Glutamatergic neuron (in vitro differentiated cells): ENCODE measurements around the gene ADTRP. TPM values are rescaled to one million over a fixed set of nuclear protein-coding genes. Genes with fewer than 3 reads are reported as not detected.

Experiments used
- DNase-seq: peaks from one replicate; pipeline ENCODE4 v3.0.0; 2022
- H3K27ac Mint-ChIP-seq: one replicate; pipeline ENCODE4 v1.8.0; 2020; ENCODE audit warnings: mild to moderate bottlenecking, mixed read lengths, inconsistent platforms; ENCODE audit not compliant: unreplicated experiment
- H3K27me3 Mint-ChIP-seq: one replicate; pipeline ENCODE4 v1.8.0; 2020; ENCODE audit warnings: mild to moderate bottlenecking, moderate library complexity, mixed read lengths, inconsistent platforms; ENCODE audit not compliant: unreplicated experiment
- H3K36me3 Mint-ChIP-seq: one replicate; pipeline ENCODE4 v1.8.0; 2020; ENCODE audit warnings: mild to moderate bottlenecking, mixed read lengths, inconsistent platforms; ENCODE audit not compliant: unreplicated experiment
- H3K4me1 Mint-ChIP-seq: one replicate; pipeline ENCODE4 v1.8.0; 2020; ENCODE audit warnings: mild to moderate bottlenecking, low read depth, mixed read lengths, inconsistent platforms; ENCODE audit not compliant: unreplicated experiment
- H3K4me3 Mint-ChIP-seq: one replicate; pipeline ENCODE4 v1.8.0; 2020; ENCODE audit warnings: mild to moderate bottlenecking, mixed read lengths, inconsistent platforms; ENCODE audit not compliant: unreplicated experiment
- H3K9me3 Mint-ChIP-seq: one replicate; pipeline ENCODE4 v1.8.0; 2020; ENCODE audit warnings: mild to moderate bottlenecking, moderate library complexity, mixed read lengths, inconsistent platforms; ENCODE audit not compliant: unreplicated experiment
- total RNA-seq: library from RNA; stranded (reverse); fragmentation: NEBNext Ultra II Directional; extraction: Animal tissue kit (Norgen Biotek cat#: 25700); gene quantifications from one replicate; pipeline ENCODE4 v1.2.1, GENCODE V29; 2021; ENCODE audit not compliant: unreplicated experiment
- TF ChIP-seq, protein P1 (sequence below): fragments of 200-600 bp; sonication (generic); IDR thresholded peaks from one replicate; pipeline ENCODE4 v1.5.0; 2021; ENCODE audit not compliant: partially characterized antibody, unreplicated experiment

The ADTRP gene
- total RNA-seq, 1 donor from 2014 or later, result not detected

- TF ChIP-seq, protein P1, sequence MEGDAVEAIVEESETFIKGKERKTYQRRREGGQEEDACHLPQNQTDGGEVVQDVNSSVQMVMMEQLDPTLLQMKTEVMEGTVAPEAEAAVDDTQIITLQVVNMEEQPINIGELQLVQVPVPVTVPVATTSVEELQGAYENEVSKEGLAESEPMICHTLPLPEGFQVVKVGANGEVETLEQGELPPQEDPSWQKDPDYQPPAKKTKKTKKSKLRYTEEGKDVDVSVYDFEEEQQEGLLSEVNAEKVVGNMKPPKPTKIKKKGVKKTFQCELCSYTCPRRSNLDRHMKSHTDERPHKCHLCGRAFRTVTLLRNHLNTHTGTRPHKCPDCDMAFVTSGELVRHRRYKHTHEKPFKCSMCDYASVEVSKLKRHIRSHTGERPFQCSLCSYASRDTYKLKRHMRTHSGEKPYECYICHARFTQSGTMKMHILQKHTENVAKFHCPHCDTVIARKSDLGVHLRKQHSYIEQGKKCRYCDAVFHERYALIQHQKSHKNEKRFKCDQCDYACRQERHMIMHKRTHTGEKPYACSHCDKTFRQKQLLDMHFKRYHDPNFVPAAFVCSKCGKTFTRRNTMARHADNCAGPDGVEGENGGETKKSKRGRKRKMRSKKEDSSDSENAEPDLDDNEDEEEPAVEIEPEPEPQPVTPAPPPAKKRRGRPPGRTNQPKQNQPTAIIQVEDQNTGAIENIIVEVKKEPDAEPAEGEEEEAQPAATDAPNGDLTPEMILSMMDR, result no peak
- H3K27ac Mint-ChIP-seq, result no peak overlapping the region
- no peaks in the 10 kb centered on the region for H3K9me3 Mint-ChIP-seq
- H3K27me3 Mint-ChIP-seq, result peaks cover 2% of the 10 kb centered on the region
- no peak overlapping the region for H3K4me3 Mint-ChIP-seq
- DNase-seq, result no peak
- no peaks in the 10 kb centered on the region for H3K4me1 Mint-ChIP-seq
- H3K36me3 Mint-ChIP-seq, result no peaks in the 10 kb centered on the region
Measured at GRCh38 chr6:11722220-11722619, 56.4 kb downstream of the ADTRP start.

- H3K4me3 Mint-ChIP-seq, result no peak overlapping the region
- TF ChIP-seq, protein P1, result no peak
- DNase-seq, result no peak
- no peaks in the 10 kb centered on the region for H3K9me3 Mint-ChIP-seq
- no peak overlapping the region for H3K27ac Mint-ChIP-seq
- no peaks in the 10 kb centered on the region for H3K36me3 Mint-ChIP-seq
- peaks cover 2% of the 10 kb centered on the region for H3K27me3 Mint-ChIP-seq
- H3K4me1 Mint-ChIP-seq, result no peaks in the 10 kb centered on the region
Measured at GRCh38 chr6:11718463-11718862, 60.1 kb downstream of the ADTRP start.

DNA sequence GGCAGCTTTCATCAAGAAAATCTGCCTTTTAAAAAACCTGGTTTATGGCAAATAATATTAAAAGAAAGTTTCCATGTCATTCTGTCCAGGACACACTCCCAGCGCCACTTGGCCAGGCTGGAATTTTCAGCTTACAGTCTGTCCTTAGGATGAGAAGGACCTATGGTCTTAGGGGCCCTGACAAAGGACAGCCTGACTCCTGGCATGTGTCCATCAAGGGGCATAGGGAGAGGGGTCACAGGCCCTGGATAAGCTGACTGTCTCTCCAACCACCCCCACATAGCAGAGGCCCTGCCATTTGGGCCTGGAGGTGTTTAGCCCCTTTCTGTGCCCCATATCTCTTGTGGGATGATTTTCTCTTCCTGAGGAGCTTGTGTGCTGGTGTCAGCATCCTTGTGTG lies 60.6 kb downstream of the ADTRP start:
- H3K36me3 Mint-ChIP-seq, result no peaks in the 10 kb centered on the region

GRCh38 chr6:11714798-11715285 lies 63.8 kb downstream of the ADTRP start:
- Mint-ChIP-seq H3K27ac (no peak overlapping the region), H3K9me3 (no peaks in the 10 kb centered on the region), H3K27me3 (peaks cover 2% of the 10 kb centered on the region), H3K4me3 (no peak overlapping the region), H3K36me3 (no peaks in the 10 kb centered on the region), H3K4me1 (no peaks in the 10 kb centered on the region)
- TF ChIP-seq, protein P1, result no peak
- DNase-seq, result no peak

More for the DNA sequence above, 60.6 kb downstream of the ADTRP start:
- peaks cover 2% of the 10 kb centered on the region for H3K27me3 Mint-ChIP-seq
- H3K4me3 Mint-ChIP-seq, result no peak overlapping the region
- H3K4me1 Mint-ChIP-seq, result no peaks in the 10 kb centered on the region
- TF ChIP-seq, protein P1, result no peak
- H3K27ac Mint-ChIP-seq, result no peak overlapping the region
- no peak for DNase-seq
- no peaks in the 10 kb centered on the region for H3K9me3 Mint-ChIP-seq

DNA sequence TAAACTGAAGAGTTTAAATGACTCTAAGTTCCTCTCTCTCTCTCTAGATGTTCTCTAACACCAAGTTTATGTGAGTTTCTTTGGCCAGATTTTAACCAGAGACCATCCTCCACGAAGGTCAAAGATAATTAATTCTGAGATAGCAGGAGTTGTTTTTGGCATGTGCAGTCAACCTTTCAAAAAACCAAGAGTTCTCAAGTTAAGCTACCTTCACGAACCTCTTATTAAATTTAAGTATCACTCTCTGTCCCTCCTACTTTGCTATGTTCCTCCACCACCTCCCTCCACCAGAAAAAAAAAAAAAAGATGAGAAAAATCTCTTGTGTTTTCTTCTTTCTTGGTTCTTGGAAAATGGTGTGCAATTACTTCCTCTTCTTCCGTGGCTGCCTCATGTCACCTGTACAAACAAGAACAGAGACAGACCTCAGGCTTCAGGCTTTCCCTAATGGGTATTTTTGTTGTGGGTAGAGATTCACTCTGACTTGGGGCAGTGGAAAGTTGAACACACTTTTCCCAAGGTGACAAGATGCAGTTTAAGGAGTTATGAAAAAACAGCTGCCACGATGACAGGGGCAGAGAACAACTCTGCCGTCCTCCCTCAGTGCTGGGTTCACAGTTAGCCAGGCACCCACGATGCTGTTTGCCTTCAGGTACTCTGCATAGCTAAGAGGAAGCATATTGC lies 64.3 kb downstream of the ADTRP start:
- H3K4me3 Mint-ChIP-seq, result no peak overlapping the region
- H3K9me3 Mint-ChIP-seq, result no peaks in the 10 kb centered on the region
- H3K27ac Mint-ChIP-seq, result no peak overlapping the region
- H3K27me3 Mint-ChIP-seq, result peaks cover 2% of the 10 kb centered on the region
- DNase-seq, result no peak
- no peaks in the 10 kb centered on the region for H3K4me1 Mint-ChIP-seq
- TF ChIP-seq, protein P1, result no peak
- H3K36me3 Mint-ChIP-seq, result no peaks in the 10 kb centered on the region
